Neuronal stem cell (in vitro differentiated cells): ENCODE measurements around the gene STRIT1.

ENCODE experiments used
- DNase-seq: peaks from one replicate; pipeline ENCODE4 v3.0.0-alpha.2; 2013; ENCODE audit warnings: low spot score
- H2AFZ ChIP-seq: one replicate; pipeline ENCODE4 v1.6.1; 2013; ENCODE audit warnings: mild to moderate bottlenecking, low read length, inconsistent platforms
- H2AK5ac ChIP-seq: 2 replicates; pipeline ENCODE4 v1.6.1; 2013; ENCODE audit warnings: low read depth, mild to moderate bottlenecking, inconsistent platforms, low read length, moderate library complexity, mixed read lengths
- H2BK120ac ChIP-seq: 2 replicates; pipeline ENCODE4 v1.6.1; 2013; ENCODE audit warnings: low read depth, mild to moderate bottlenecking, inconsistent platforms, low read length, moderate library complexity, mixed read lengths
- H2BK12ac ChIP-seq: one replicate; pipeline ENCODE4 v1.6.1; 2013; ENCODE audit warnings: low read length, inconsistent platforms
- H2BK15ac ChIP-seq: 2 replicates; pipeline ENCODE4 v1.6.1; 2013; ENCODE audit warnings: mild to moderate bottlenecking, low read length, inconsistent platforms, mixed read lengths
- H2BK5ac ChIP-seq: one replicate; pipeline ENCODE4 v1.6.1; 2013; ENCODE audit warnings: inconsistent platforms, mild to moderate bottlenecking, low read length, moderate library complexity
- H3K14ac ChIP-seq: one replicate; pipeline ENCODE4 v1.6.1; 2013; ENCODE audit warnings: low read length, inconsistent platforms
- H3K18ac ChIP-seq: 2 replicates; pipeline ENCODE4 v1.6.1; 2013; ENCODE audit warnings: low read length, inconsistent platforms
- H3K23ac ChIP-seq: 2 replicates; pipeline ENCODE4 v1.6.1; 2013; ENCODE audit warnings: low read depth, mild to moderate bottlenecking, mixed read lengths, low read length, inconsistent platforms; ENCODE audit not compliant: poor library complexity
- H3K27ac ChIP-seq: replicated peaks from 3 replicates; pipeline ENCODE4 v1.5.1; 2013; ENCODE audit warnings: low read length, inconsistent platforms
- H3K27me3 ChIP-seq, 3 experiments: 2 replicates each; pipeline ENCODE4 v1.6.1; 2013; ENCODE audit warnings: low read length in 3 of 3, mild to moderate bottlenecking in 2 of 3, inconsistent platforms in 1 of 3, low read depth in 1 of 3, mixed read lengths in 1 of 3, moderate library complexity in 1 of 3; ENCODE audit not compliant: control insufficient read depth in 3 of 3, insufficient read depth in 3 of 3
- H3K36me3 ChIP-seq, 2 donors: replicated peaks in 1 of 2; 2 replicates each; pipeline ENCODE4 v1.6.1; 2013; ENCODE audit warnings: low read length in 2 of 2; ENCODE audit not compliant: control insufficient read depth in 2 of 2, insufficient read depth in 2 of 2
- H3K4ac ChIP-seq: 2 replicates; pipeline ENCODE4 v1.6.1; 2013; ENCODE audit warnings: inconsistent platforms, mild to moderate bottlenecking, low read length, moderate library complexity
- H3K4me1 ChIP-seq, 2 donors: 1 replicate in 1 of 2; 2 replicates in 1 of 2; pipeline ENCODE4 v1.6.1; 2013; ENCODE audit warnings: low read length in 2 of 2, low read depth in 1 of 2; ENCODE audit not compliant: control insufficient read depth in 2 of 2, insufficient read depth in 1 of 2
- H3K4me2 ChIP-seq: one replicate; pipeline ENCODE4 v1.6.1; 2013; ENCODE audit warnings: mild to moderate bottlenecking, low read length, inconsistent platforms; ENCODE audit not compliant: insufficient read depth, poor library complexity, severe bottlenecking
- H3K4me3 ChIP-seq, 2 donors: 2 replicates each; pipeline ENCODE4 v1.5.1; 2013; ENCODE audit warnings: low read length in 2 of 2, mild to moderate bottlenecking in 2 of 2, inconsistent platforms in 1 of 2, moderate library complexity in 1 of 2
- H3K79me1 ChIP-seq: one replicate; pipeline ENCODE4 v1.6.1; 2013; ENCODE audit warnings: low read depth, mild to moderate bottlenecking, inconsistent platforms, low read length, moderate library complexity
- H3K9ac ChIP-seq: one replicate; pipeline ENCODE4 v1.6.1; 2013; ENCODE audit warnings: mild to moderate bottlenecking, low read depth, low read length, inconsistent platforms; ENCODE audit not compliant: poor library complexity
- H3K9me3 ChIP-seq, 2 donors: replicated peaks in 1 of 2; 2 replicates each; pipeline versions ENCODE3 to v1.6.1; 2013; ENCODE audit warnings: low read length in 2 of 2, mild to moderate bottlenecking in 2 of 2, inconsistent platforms in 1 of 2, low read depth in 1 of 2, mixed read lengths in 1 of 2, moderate library complexity in 1 of 2; ENCODE audit not compliant: control insufficient read depth in 2 of 2, insufficient read depth in 1 of 2
- H4K8ac ChIP-seq: one replicate; pipeline ENCODE4 v1.6.1; 2013; ENCODE audit warnings: low read depth, mild to moderate bottlenecking, inconsistent platforms, low read length, moderate library complexity
- H4K91ac ChIP-seq: one replicate; pipeline ENCODE4 v1.6.1; 2013; ENCODE audit warnings: low read length, low read depth, mild to moderate bottlenecking, inconsistent platforms; ENCODE audit not compliant: poor library complexity
- WGBS, 2 donors: extraction: QIAGEN DNeasy Blood & Tissue Kit; methylation state at CpG; one replicate each; pipeline ENCODE4 v1.1.7; 2013; ENCODE audit warnings: missing lambda C conversion rate in 2 of 2, mixed read lengths in 1 of 2; ENCODE audit not compliant: insufficient read length in 2 of 2, insufficient replicate concordance in 1 of 2; ENCODE audit errors: extremely low coverage in 2 of 2; 5-methylcytosine and 5-hydroxymethylcytosine counted together

Gene STRIT1

DNA sequence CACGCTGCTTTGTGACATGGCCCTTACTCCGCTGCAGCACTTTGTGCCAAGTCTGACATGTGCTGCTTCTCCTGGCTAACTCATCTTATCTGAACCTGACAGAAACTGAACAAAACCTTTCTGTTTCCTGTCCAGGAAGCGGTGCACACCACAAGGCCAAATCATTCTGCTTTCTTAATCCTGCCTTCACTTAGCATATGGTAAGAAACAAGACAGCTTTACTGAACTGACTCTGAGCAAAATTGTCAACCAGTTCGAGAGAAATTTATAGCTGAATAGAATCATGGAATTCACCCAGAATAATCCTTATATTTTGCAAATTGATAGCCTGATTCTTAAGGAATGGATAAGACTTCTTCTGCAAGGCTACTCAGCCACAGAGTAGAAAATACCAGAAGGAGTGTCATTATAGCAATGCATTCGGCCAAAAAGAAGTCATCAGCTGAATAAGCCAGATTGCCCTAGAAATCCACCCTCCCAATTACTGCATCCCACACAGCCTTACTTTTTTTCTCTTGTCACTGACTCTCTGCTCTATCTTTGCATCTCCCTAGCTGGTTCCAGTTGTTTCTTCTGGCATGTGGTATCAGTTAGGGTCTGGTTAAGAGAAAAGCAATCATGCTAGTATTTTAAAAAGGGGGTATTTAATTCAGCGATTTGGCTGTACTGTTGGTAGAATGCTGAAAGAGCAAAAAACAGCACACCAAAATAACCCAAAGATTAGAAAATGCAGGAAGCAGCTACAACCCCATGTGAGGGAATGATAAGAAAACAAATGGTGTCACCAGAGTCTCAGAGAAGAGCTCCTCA lies 41.6 kb upstream of the STRIT1 start:
- Histone ChIP-seq H3K27ac (no peak overlapping the region), H2BK15ac (no peak overlapping the region)
- WGBS, 2 donors = no CpG with 5 or more reads among the region's 6 CpGs

DNA sequence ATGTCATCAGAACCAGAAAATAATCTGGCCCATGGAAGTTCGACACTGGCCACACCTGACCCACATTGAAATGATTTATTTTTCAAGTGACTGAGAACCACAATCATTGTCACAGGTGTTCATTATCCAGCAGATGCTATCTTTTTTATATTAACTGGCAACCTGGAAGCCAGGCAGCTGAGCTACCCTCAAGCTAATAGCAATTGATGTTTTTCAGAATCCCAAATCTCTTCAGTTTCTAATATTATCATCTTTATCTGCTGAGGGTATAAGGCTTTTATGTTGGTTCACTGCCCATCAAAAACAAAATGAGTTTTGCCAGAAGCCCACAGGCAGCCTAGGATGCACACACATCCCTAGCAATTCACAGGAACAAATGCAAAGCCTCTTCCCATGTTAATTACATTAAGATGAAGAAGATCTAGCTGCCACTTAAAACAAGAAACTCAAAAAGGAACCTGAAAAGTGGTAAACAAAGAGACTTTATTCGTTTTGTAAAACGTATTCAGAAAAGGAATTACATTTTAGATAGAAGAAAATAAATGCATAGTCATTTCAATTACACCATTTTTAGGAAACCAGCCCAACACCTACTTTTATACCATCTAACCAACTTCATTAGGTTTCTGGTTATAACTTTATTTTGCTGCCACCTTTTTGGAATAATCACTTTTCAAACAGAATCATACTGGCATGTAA lies 40.9 kb upstream of the STRIT1 start:
- Histone ChIP-seq H2AK5ac (no peak overlapping the region), H4K8ac (no peak overlapping the region), H2AFZ (no peak overlapping the region), H3K27ac (no peak overlapping the region), H4K91ac (no peak overlapping the region), H2BK5ac (no peak overlapping the region), H3K18ac (no peak overlapping the region), H3K9ac (no peak overlapping the region), H3K4me2 (no peak overlapping the region), H3K4ac (no peak overlapping the region), H3K23ac (no peak overlapping the region), H3K27me3 (no peaks in the 10 kb centered on the region), H3K14ac (no peak overlapping the region), H3K36me3 (no peaks in the 10 kb centered on the region), H2BK15ac (no peak overlapping the region), H3K9me3 (no peaks in the 10 kb centered on the region), H3K4me1 (no peaks in the 10 kb centered on the region), H2BK120ac (no peak overlapping the region), H3K4me3 (no peak overlapping the region), H2BK12ac (no peak overlapping the region), H3K79me1 (no peaks in the 10 kb centered on the region)
- no peak for DNase-seq
- WGBS, 2 donors = no CpG with 5 or more reads among the region's 3 CpGs

More for the DNA sequence above, 41.6 kb upstream of the STRIT1 start:
- H3K4me1 ChIP-seq = no peaks in the 10 kb centered on the region
- H2BK120ac ChIP-seq = no peak overlapping the region
- no peak overlapping the region for H4K91ac ChIP-seq
- no peak overlapping the region for H3K4ac ChIP-seq
- no peaks in the 10 kb centered on the region for H3K79me1 ChIP-seq
- H3K18ac ChIP-seq = no peak overlapping the region
- no peaks in the 10 kb centered on the region for H3K36me3 ChIP-seq
- no peak overlapping the region for H2BK12ac ChIP-seq
- no peak overlapping the region for H3K23ac ChIP-seq
- no peak overlapping the region for H3K4me3 ChIP-seq
- H2AFZ ChIP-seq = no peak overlapping the region
- no peaks in the 10 kb centered on the region for H3K27me3 ChIP-seq
- no peak overlapping the region for H2AK5ac ChIP-seq
- no peak overlapping the region for H4K8ac ChIP-seq
- no peaks in the 10 kb centered on the region for H3K9me3 ChIP-seq
- H3K4me2 ChIP-seq = no peak overlapping the region
- H3K14ac ChIP-seq = no peak overlapping the region
- no peak for DNase-seq
- no peak overlapping the region for H2BK5ac ChIP-seq
- H3K9ac ChIP-seq = no peak overlapping the region

GRCh38 chr3:155332716-155333115 lies 39.2 kb upstream of the STRIT1 start:
- Histone ChIP-seq H2BK15ac (no peak overlapping the region), H4K8ac (no peak overlapping the region), H3K4ac (no peak overlapping the region), H4K91ac (no peak overlapping the region), H3K9me3 (no peaks in the 10 kb centered on the region), H3K4me3 (no peak overlapping the region), H2AK5ac (no peak overlapping the region), H3K9ac (no peak overlapping the region), H2BK12ac (no peak overlapping the region), H3K79me1 (no peaks in the 10 kb centered on the region), H3K23ac (no peak overlapping the region), H3K4me2 (no peak overlapping the region), H2BK5ac (no peak overlapping the region), H3K4me1 (no peaks in the 10 kb centered on the region), H2AFZ (no peak overlapping the region), H3K27ac (no peak overlapping the region), H2BK120ac (no peak overlapping the region), H3K18ac (no peak overlapping the region), H3K27me3 (no peaks in the 10 kb centered on the region), H3K14ac (no peak overlapping the region), H3K36me3 (no peaks in the 10 kb centered on the region)
- no peak for DNase-seq
- WGBS, 2 donors = no CpG with 5 or more reads among the region's 4 CpGs

DNA sequence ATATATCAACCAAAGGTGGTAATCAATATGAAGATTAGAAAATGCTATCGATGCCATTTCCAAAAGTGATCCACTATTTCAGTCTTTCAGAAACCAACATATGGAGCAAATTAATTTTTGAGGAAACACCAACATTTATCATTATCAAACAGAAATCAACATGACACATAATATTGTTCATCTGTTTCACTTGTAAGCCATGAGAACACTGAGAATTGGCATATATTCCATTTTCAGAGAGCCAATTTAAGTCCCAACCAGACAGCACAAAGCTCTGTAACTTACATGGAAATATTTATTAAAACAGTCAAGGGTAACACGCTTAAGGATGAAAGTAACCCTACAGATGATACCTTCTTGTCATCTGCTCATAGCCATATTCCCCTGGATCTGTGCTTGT lies 37.6 kb upstream of the STRIT1 start:
- no peak overlapping the region for H3K4me3 ChIP-seq
- no peak overlapping the region for H3K14ac ChIP-seq
- no peak overlapping the region for H3K23ac ChIP-seq
- H3K4me1 ChIP-seq = peaks cover 1% of the 10 kb centered on the region in 2 donors
- no peak overlapping the region for H3K4me2 ChIP-seq
- H2BK12ac ChIP-seq = no peak overlapping the region
- no peak overlapping the region for H2BK15ac ChIP-seq
- no peak overlapping the region for H2AK5ac ChIP-seq
- no peak overlapping the region for H4K8ac ChIP-seq
- no peak overlapping the region for H3K27ac ChIP-seq
- no peak overlapping the region for H2AFZ ChIP-seq
- H3K18ac ChIP-seq = no peak overlapping the region
- no peaks in the 10 kb centered on the region for H3K9me3 ChIP-seq
- H3K36me3 ChIP-seq = no peaks in the 10 kb centered on the region
- no peaks in the 10 kb centered on the region for H3K79me1 ChIP-seq
- H3K9ac ChIP-seq = no peak overlapping the region
- H2BK5ac ChIP-seq = no peak overlapping the region
- H4K91ac ChIP-seq = no peak overlapping the region
- H3K27me3 ChIP-seq = no peaks in the 10 kb centered on the region
- DNase-seq = no peak
- WGBS, 2 donors = no CpG with 5 or more reads among the region's 2 CpGs
- no peak overlapping the region for H2BK120ac ChIP-seq
- H3K4ac ChIP-seq = no peak overlapping the region
